Ectodermal cell (in vitro differentiated cells): ENCODE measurements around the gene RAB11FIP4.

Source experiments
- H3K27ac ChIP-seq: 2 replicates; pipeline ENCODE4 v1.7.0; 2013; ENCODE audit warnings: mild to moderate bottlenecking, low read depth, low read length; ENCODE audit not compliant: insufficient read depth, poor library complexity, severe bottlenecking
- H3K27me3 ChIP-seq: 2 replicates; pipeline ENCODE4 v1.7.0; 2013; ENCODE audit warnings: mild to moderate bottlenecking, low read length; ENCODE audit not compliant: insufficient read depth, control insufficient read depth, poor library complexity, severe bottlenecking
- H3K36me3 ChIP-seq: one replicate; pipeline ENCODE4 v1.7.0; 2013; ENCODE audit warnings: low read length; ENCODE audit not compliant: control insufficient read depth, insufficient read depth
- H3K4me1 ChIP-seq: one replicate; pipeline ENCODE4 v1.7.0; 2013; ENCODE audit warnings: low read length; ENCODE audit not compliant: control insufficient read depth, insufficient read depth
- H3K4me3 ChIP-seq: 2 replicates; pipeline ENCODE4 v1.7.0; 2013; ENCODE audit warnings: low read depth, low read length, control low read depth; ENCODE audit not compliant: insufficient read depth
- H3K9me3 ChIP-seq: 2 replicates; pipeline ENCODE4 v1.7.0; 2013; ENCODE audit warnings: mild to moderate bottlenecking, low read length, moderate library complexity; ENCODE audit not compliant: control insufficient read depth
- WGBS, 2 experiments: methylation state at CpG; one replicate each; pipeline ENCODE4 v1.1.7; 2013; ENCODE audit warnings: missing lambda C conversion rate in 2 of 2; 5-methylcytosine and 5-hydroxymethylcytosine counted together

Gene RAB11FIP4

GRCh38 chr17:31392856-31393748 is 1.6 kb downstream of the RAB11FIP4 start:
- no peak overlapping the region for H3K4me3 ChIP-seq
- no peaks in the 10 kb centered on the region for H3K36me3 ChIP-seq
- peaks cover 49% of the 10 kb centered on the region for H3K27me3 ChIP-seq
- no peaks in the 10 kb centered on the region for H3K9me3 ChIP-seq
- peaks cover 12% of the 10 kb centered on the region for H3K4me1 ChIP-seq
- H3K27ac ChIP-seq = no peak overlapping the region
- WGBS, 2 experiments = 82 to 87% methylated on average over 17 of the region's 17 CpGs

GRCh38 chr17:31393749-31394146 is 2.3 kb downstream of the RAB11FIP4 start:
- Histone ChIP-seq H3K4me3 (no peak overlapping the region), H3K27ac (no peak overlapping the region), H3K27me3 (peaks cover 49% of the 10 kb centered on the region), H3K4me1 (peaks cover 12% of the 10 kb centered on the region), H3K9me3 (no peaks in the 10 kb centered on the region), H3K36me3 (no peaks in the 10 kb centered on the region)
- 88 to 91% methylated on average over 7 of the region's 7 CpGs for WGBS, 2 experiments

- Histone ChIP-seq H3K27ac (no peak overlapping the region), H3K27me3 (peaks cover 46% of the 10 kb centered on the region), H3K9me3 (no peaks in the 10 kb centered on the region), H3K4me1 (peaks cover 10% of the 10 kb centered on the region), H3K4me3 (no peak overlapping the region), H3K36me3 (no peaks in the 10 kb centered on the region)
- WGBS, 2 experiments = 25 to 39% methylated on average over 4 to 11 of the region's 11 CpGs
Measured at GRCh38 chr17:31394544-31394943, 3.1 kb downstream of the RAB11FIP4 start.

- Histone ChIP-seq H3K27me3 (peaks cover 21% of the 10 kb centered on the region), H3K36me3 (no peaks in the 10 kb centered on the region), H3K9me3 (no peaks in the 10 kb centered on the region), H3K4me3 (no peak overlapping the region), H3K4me1 (peaks cover 1% of the 10 kb centered on the region), H3K27ac (no peak overlapping the region)
- 88 to 91% methylated on average over 8 of the region's 8 CpGs for WGBS, 2 experiments
Measured at GRCh38 chr17:31397256-31397939, 5.9 kb downstream of the RAB11FIP4 start.

GRCh38 chr17:31398381-31399311 is 7.2 kb downstream of the RAB11FIP4 start:
- H3K4me1 ChIP-seq = no peaks in the 10 kb centered on the region
- H3K4me3 ChIP-seq = no peak overlapping the region
- WGBS, 2 experiments = 88 to 90% methylated on average over 21 of the region's 21 CpGs
- no peaks in the 10 kb centered on the region for H3K36me3 ChIP-seq
- no peak overlapping the region for H3K27ac ChIP-seq
- H3K9me3 ChIP-seq = no peaks in the 10 kb centered on the region
- peaks cover 9% of the 10 kb centered on the region for H3K27me3 ChIP-seq

GRCh38 chr17:31400481-31400950 is 9.0 kb downstream of the RAB11FIP4 start:
- H3K36me3 ChIP-seq = no peaks in the 10 kb centered on the region
- H3K9me3 ChIP-seq = no peaks in the 10 kb centered on the region
- H3K4me1 ChIP-seq = no peaks in the 10 kb centered on the region
- H3K27me3 ChIP-seq = no peaks in the 10 kb centered on the region
- H3K4me3 ChIP-seq = no peak overlapping the region
- no peak overlapping the region for H3K27ac ChIP-seq
- 83 to 85% methylated on average over 11 of the region's 11 CpGs for WGBS, 2 experiments

- H3K4me3 ChIP-seq = no peak overlapping the region
- no peaks in the 10 kb centered on the region for H3K36me3 ChIP-seq
- H3K27me3 ChIP-seq = no peaks in the 10 kb centered on the region
- no peak overlapping the region for H3K27ac ChIP-seq
- no peaks in the 10 kb centered on the region for H3K4me1 ChIP-seq
- 91 to 93% methylated on average over 11 of the region's 11 CpGs for WGBS, 2 experiments
- H3K9me3 ChIP-seq = no peaks in the 10 kb centered on the region
Measured at GRCh38 chr17:31401456-31402254, 10.2 kb downstream of the RAB11FIP4 start.

GRCh38 chr17:31404028-31404949 is 12.8 kb downstream of the RAB11FIP4 start:
- H3K4me1 ChIP-seq = no peaks in the 10 kb centered on the region
- H3K27me3 ChIP-seq = no peaks in the 10 kb centered on the region
- 90 to 92% methylated on average over 19 of the region's 19 CpGs for WGBS, 2 experiments
- H3K4me3 ChIP-seq = no peak overlapping the region
- no peak overlapping the region for H3K27ac ChIP-seq
- H3K36me3 ChIP-seq = no peaks in the 10 kb centered on the region
- no peaks in the 10 kb centered on the region for H3K9me3 ChIP-seq
